B cell (primary cell): Measurements from ENCODE around the gene NUDT4.

Source experiments
- EZH2 ChIP-seq: IDR thresholded peaks from 2 replicates; pipeline ENCODE4 v1.6.1; 2012; ENCODE audit warnings: borderline replicate concordance, low read depth, mild to moderate bottlenecking, moderate library complexity, low read length; ENCODE audit not compliant: insufficient read depth, poor library complexity, severe bottlenecking
- TF ChIP-seq, protein P1 (sequence below): fragments of 200-600 bp; IDR thresholded peaks from one replicate; pipeline ENCODE4 v1.8.0; 2022; ENCODE audit warnings: antibody characterized with exemption, mild to moderate bottlenecking

DNA sequence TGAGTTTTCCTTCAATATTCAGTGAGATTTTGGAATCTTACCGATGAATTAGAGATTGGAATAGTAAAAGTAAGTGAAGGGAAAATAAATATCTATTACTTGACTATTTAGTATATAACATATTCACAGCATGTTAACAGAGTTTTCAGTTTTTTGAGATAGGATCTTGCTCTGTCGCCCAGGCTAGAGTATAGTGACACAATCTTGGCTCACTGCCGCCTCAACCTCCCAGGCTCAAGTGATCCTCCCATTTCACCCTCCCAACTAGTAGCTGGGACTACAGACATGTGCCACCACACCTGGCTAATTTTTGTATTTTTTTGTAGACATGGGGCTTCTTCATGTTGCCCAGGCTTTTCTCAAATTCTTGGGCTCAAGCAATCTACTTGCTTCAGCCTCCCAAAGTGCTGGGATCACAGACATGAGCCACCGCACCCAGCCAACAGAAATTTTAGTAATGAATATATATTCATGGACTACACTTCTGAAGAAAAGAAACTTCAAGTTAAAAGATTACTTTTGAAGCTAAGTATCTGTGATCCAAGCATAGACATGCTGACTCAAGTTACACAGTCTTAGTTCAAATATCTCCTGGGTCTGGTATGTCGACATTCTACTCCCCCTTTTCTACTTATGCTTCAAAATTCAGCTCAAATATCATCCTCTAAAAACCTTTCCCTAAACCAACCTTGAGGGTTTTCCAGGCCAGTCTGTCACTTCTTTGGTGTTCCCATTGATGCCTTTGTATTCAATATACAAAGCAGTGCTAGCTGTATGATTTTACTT is 50.2 kb downstream of the NUDT4 start:
- TF ChIP-seq, protein P1, sequence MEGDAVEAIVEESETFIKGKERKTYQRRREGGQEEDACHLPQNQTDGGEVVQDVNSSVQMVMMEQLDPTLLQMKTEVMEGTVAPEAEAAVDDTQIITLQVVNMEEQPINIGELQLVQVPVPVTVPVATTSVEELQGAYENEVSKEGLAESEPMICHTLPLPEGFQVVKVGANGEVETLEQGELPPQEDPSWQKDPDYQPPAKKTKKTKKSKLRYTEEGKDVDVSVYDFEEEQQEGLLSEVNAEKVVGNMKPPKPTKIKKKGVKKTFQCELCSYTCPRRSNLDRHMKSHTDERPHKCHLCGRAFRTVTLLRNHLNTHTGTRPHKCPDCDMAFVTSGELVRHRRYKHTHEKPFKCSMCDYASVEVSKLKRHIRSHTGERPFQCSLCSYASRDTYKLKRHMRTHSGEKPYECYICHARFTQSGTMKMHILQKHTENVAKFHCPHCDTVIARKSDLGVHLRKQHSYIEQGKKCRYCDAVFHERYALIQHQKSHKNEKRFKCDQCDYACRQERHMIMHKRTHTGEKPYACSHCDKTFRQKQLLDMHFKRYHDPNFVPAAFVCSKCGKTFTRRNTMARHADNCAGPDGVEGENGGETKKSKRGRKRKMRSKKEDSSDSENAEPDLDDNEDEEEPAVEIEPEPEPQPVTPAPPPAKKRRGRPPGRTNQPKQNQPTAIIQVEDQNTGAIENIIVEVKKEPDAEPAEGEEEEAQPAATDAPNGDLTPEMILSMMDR: no peak
- TF ChIP-seq EZH2: no peak
